ENCODE data around the gene ERG28.

ERG28 gene

GRCh38 chr14:75667099-75667765 lies 6.6 kb upstream of the ERG28 start:
- Histone ChIP-seq H3K4me1 (ENCODE audit: control insufficient read depth, insufficient read depth, low read length) (no peaks in the 10 kb centered on the region; the same call in 1 of the 2 replicates), H3K4me3 (ENCODE audit: low read depth, low read length) (no peak overlapping the region), H3K9me3 (ENCODE audit: control insufficient read depth, insufficient read depth, low read depth, low read length) (no peaks in the 10 kb centered on the region), H3K36me3 (ENCODE audit: control insufficient read depth in 2 of 2, insufficient read depth in 1 of 2, low read length in 2 of 2) (peaks cover 32 to 56% of the 10 kb centered on the region in 2 experiments), H3K27ac (ENCODE audit: extremely low read depth, low read depth, low read length) (no peak overlapping the region)
- TF ChIP-seq ZNF610 (tag by site-specific recombination; IDR thresholded peaks at IDR 0.05; ENCODE audit: borderline replicate concordance), result no peak
- no peak for TF ChIP-seq ZNF146 (tag by site-specific recombination; IDR thresholded peaks at IDR 0.05)
- TF ChIP-seq ZNF394 (tag by site-specific recombination; IDR thresholded peaks at IDR 0.05; ENCODE audit: borderline replicate concordance), result no peak
- no peak for TF ChIP-seq ZBTB44 (tag by site-specific recombination; IDR thresholded peaks at IDR 0.05)
- TF ChIP-seq ZFP69B (tag by site-specific recombination; IDR thresholded peaks at IDR 0.05), result no peak
- TF ChIP-seq ZNF114 (tag by site-specific recombination; IDR thresholded peaks at IDR 0.05), result no peak
- no peak for TF ChIP-seq FEZF1 (tag by site-specific recombination; IDR thresholded peaks at IDR 0.05)
- TF ChIP-seq ZNF621 (tag by site-specific recombination; IDR thresholded peaks at IDR 0.05), result no peak
- TF ChIP-seq ZNF169 (tag by site-specific recombination; IDR thresholded peaks at IDR 0.05), result no peak
- TF ChIP-seq GLIS1 (tag by site-specific recombination; IDR thresholded peaks at IDR 0.05), result no peak
- no peak for TF ChIP-seq ZBTB49 (tag by site-specific recombination; IDR thresholded peaks at IDR 0.05; ENCODE audit: low read depth)
- TF ChIP-seq WT1 (tag by site-specific recombination; IDR thresholded peaks at IDR 0.05), result no peak
- TF ChIP-seq ZNF473 (tag by site-specific recombination; IDR thresholded peaks at IDR 0.05), result no peak
- TF ChIP-seq ZNF544 (tag by site-specific recombination; IDR thresholded peaks at IDR 0.05), result no peak
- no peak for TF ChIP-seq ZBTB48 (tag by site-specific recombination; IDR thresholded peaks at IDR 0.05)
- no peak for TF ChIP-seq ZNF791 (tag by site-specific recombination; IDR thresholded peaks at IDR 0.05)
- TF ChIP-seq ZNF341 (tag by site-specific recombination; IDR thresholded peaks at IDR 0.05; ENCODE audit: low read depth), result no peak
- TF ChIP-seq ZNF548 (tag by site-specific recombination; IDR thresholded peaks at IDR 0.05), result no peak
- no peak for TF ChIP-seq KLF9 (tag by site-specific recombination; IDR thresholded peaks at IDR 0.05; ENCODE audit: low read depth)
- TF ChIP-seq ZNF580 (tag by site-specific recombination; IDR thresholded peaks at IDR 0.05), result no peak
- ChIA-PET CTCF (interaction anchor here (1.5 to 2.2 kb wide), 2 partner anchors 13 to 89 kb away, joined by 5 to 9 read pairs; partner anchors contain the start of gene FLVCR2), POLR2A (no interaction called here)

GRCh38 chr14:75662966-75663365 lies 2.3 kb upstream of the ERG28 start:
- Histone ChIP-seq H3K4me3 (ENCODE audit: low read depth, low read length) (no peak overlapping the region), H3K9me3 (ENCODE audit: control insufficient read depth, insufficient read depth, low read depth, low read length) (no peaks in the 10 kb centered on the region), H3K27ac (ENCODE audit: extremely low read depth, low read depth, low read length) (no peak overlapping the region), H3K4me1 (ENCODE audit: control insufficient read depth, insufficient read depth, low read length) (peaks cover 3% of the 10 kb centered on the region; the same call in 1 of the 2 replicates), H3K36me3 (ENCODE audit: control insufficient read depth in 2 of 2, insufficient read depth in 1 of 2, low read length in 2 of 2) (peaks cover 14 to 23% of the 10 kb centered on the region in 2 experiments)
- CTCF ChIA-PET, result interaction anchor here (1.1 to 1.7 kb wide), 3 partner anchors 9 to 85 kb away, joined by 3 to 7 read pairs (median 4); no protein-coding TSS in a partner anchor
- POLR2A ChIA-PET, result no interaction called here
- TF ChIP-seq ZNF16 (tag by site-specific recombination; IDR thresholded peaks at IDR 0.05; ENCODE audit: low read depth) (no peak), YY2 (tag by site-specific recombination; IDR thresholded peaks at IDR 0.05) (no peak), BCL6B (tag by site-specific recombination; IDR thresholded peaks at IDR 0.05) (no peak), ZSCAN30 (tag by site-specific recombination; IDR thresholded peaks at IDR 0.05) (no peak), ZNF580 (tag by site-specific recombination; IDR thresholded peaks at IDR 0.05) (no peak), ZNF777 (tag by site-specific recombination; IDR thresholded peaks at IDR 0.05; ENCODE audit: borderline replicate concordance) (no peak), ZNF280D (tag by site-specific recombination; IDR thresholded peaks at IDR 0.05) (no peak), ZFP69B (tag by site-specific recombination; IDR thresholded peaks at IDR 0.05) (no peak), ZNF169 (tag by site-specific recombination; IDR thresholded peaks at IDR 0.05) (no peak), ZNF791 (tag by site-specific recombination; IDR thresholded peaks at IDR 0.05) (no peak)

All from HEK293 (cell line).